ENCODE measurements around the gene RBMS3. TPM values are rescaled to one million over a fixed set of nuclear protein-coding genes. Genes with fewer than 3 reads are reported as not detected.

Gene RBMS3
- total RNA-seq, 1 donor, result 2.1 TPM

DNA sequence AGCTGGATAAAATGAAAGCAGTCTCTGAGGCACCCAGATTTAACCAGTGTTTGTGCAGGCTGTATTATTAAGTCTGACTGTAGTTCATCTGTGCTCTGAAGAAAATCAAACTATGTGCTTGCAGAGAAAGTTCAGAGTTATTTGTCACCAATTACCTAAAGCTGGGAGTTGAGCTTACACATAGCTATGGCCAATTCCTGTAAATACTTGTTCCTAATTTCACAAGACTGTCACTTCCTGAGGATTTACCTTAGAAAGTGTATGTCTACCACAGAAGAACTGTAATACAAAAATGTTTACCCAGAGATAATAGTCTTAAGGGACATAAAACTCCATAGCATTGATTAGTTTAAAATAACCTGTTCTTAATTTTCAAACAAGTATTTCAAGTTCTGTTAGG is 697.2 kb downstream of the RBMS3 start:
- Histone ChIP-seq H3K27me3 (ENCODE audit: insufficient read depth, low read length) (no peaks in the 10 kb centered on the region), H3K9me3 (ENCODE audit: low read depth, low read length) (no peaks in the 10 kb centered on the region), H3K4me1 (ENCODE audit: insufficient read depth, low read length) (no peaks in the 10 kb centered on the region), H3K4me3 (ENCODE audit: low read length) (no peak overlapping the region)

DNA sequence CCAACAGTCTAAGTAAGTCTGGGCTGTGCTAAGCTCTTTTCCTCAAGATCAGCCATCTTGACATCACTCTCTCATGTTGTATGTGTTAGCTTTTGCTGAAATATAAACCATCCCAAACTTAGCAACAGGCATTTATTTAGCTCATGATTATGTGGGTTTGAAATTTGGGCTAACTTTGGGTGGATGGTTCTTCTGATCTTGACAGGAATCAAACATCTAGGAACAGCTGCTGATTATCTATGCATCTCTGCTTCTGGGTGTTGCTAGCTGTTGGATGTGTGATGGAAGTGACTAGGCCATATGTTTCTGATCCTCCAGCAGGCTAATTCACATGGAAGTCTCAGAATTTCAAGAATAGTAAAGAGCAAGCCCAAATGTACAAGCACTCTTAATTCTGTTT is 710.3 kb downstream of the RBMS3 start:
- H3K4me1 ChIP-seq (ENCODE audit: insufficient read depth, low read length), result no peaks in the 10 kb centered on the region
- H3K27me3 ChIP-seq (ENCODE audit: insufficient read depth, low read length), result no peaks in the 10 kb centered on the region
- no peaks in the 10 kb centered on the region for H3K9me3 ChIP-seq (ENCODE audit: low read depth, low read length)
- H3K4me3 ChIP-seq (ENCODE audit: low read length), result no peak overlapping the region

DNA sequence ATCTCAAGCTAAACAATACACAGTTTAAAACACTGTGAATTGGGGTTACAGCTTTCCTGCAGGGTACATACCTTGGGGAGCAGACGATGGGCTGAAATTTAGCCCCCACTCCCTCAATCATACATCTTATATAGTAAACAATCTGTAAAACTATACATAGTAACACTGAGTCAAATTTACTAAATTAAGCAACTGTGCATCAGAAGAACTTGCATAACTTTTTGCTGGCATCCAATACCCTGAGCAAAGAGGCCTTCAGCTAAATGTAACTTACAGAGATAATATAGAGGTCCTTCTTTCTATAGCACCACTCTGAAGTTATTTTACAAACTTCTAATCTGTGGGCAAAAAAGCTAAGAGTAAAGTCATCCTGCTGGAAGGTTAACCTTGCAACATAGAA is 721.9 kb downstream of the RBMS3 start:
- no peaks in the 10 kb centered on the region for H3K4me1 ChIP-seq (ENCODE audit: insufficient read depth, low read length)
- no peak overlapping the region for H3K4me3 ChIP-seq (ENCODE audit: low read length)
- no peaks in the 10 kb centered on the region for H3K9me3 ChIP-seq (ENCODE audit: low read depth, low read length)

DNA sequence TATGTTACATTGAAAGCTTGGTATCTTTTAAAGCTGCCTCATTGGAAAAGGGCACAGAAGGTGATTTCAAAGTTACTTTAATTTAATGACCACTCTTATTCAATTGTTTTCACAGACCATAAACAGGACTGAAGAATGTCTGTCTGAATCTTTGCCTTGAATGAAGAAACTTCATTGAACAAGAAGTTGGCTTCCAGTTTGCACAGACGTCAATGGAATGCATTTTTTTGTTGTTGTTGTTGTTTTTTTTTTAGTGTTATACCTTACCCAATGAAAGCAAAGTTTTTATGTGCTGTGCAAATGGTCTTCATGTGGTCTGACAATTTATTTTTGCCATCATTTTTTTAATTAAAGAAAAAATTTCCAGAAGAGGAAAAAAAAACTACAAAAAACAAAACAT is 722.9 kb downstream of the RBMS3 start:
- no peaks in the 10 kb centered on the region for H3K27me3 ChIP-seq (ENCODE audit: insufficient read depth, low read length)
- H3K4me3 ChIP-seq (ENCODE audit: low read length), result no peak overlapping the region
- H3K9me3 ChIP-seq (ENCODE audit: low read depth, low read length), result no peaks in the 10 kb centered on the region
- no peaks in the 10 kb centered on the region for H3K4me1 ChIP-seq (ENCODE audit: insufficient read depth, low read length)

More for the DNA sequence above, 721.9 kb downstream of the RBMS3 start:
- H3K27me3 ChIP-seq (ENCODE audit: insufficient read depth, low read length), result no peaks in the 10 kb centered on the region

DNA sequence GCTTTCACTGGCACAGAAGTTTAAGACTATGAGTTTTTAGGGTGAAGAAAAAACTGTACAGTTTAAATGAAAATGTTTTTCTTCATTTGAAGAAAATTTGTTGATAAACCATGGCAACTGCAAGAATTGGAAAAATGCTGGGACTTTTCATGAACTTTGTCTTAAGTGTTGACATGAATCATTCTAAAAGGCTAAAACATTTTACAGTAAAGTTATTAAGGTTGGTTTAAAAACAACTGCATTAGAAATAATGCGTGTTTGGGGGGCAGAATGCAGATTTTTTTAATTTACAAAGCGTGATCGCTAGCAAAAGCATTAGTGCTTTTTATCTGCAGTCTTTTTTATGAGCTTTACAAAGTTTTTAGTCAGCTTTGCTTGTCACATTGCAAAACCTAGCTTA is 723.6 kb downstream of the RBMS3 start:
- H3K4me3 ChIP-seq (ENCODE audit: low read length), result no peak overlapping the region

DNA sequence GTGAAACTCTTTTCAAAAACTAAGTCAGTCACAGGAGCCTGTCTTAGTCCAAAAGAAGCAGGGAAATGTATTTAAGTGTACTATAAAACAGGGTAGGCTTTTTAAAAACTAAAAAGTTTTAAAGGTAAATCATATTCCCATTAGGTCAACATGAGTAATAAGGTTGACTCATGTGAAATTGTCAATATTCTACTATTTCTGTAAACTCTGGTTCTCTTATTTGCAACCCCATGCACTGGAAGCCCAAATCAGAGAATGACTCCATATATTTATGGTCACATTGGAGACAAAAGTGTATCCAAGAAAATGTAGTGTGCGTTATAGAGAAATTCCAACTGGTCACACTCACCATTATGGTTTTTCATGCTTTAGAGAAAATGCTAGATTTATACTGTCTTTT is 725.2 kb downstream of the RBMS3 start:
- no peaks in the 10 kb centered on the region for H3K27me3 ChIP-seq (ENCODE audit: insufficient read depth, low read length)
- no peaks in the 10 kb centered on the region for H3K4me1 ChIP-seq (ENCODE audit: insufficient read depth, low read length)
- no peaks in the 10 kb centered on the region for H3K9me3 ChIP-seq (ENCODE audit: low read depth, low read length)
- no peak overlapping the region for H3K4me3 ChIP-seq (ENCODE audit: low read length)

More for the DNA sequence above, 723.6 kb downstream of the RBMS3 start:
- H3K9me3 ChIP-seq (ENCODE audit: low read depth, low read length), result no peaks in the 10 kb centered on the region
- H3K27me3 ChIP-seq (ENCODE audit: insufficient read depth, low read length), result no peaks in the 10 kb centered on the region
- H3K4me1 ChIP-seq (ENCODE audit: insufficient read depth, low read length), result no peaks in the 10 kb centered on the region

DNA sequence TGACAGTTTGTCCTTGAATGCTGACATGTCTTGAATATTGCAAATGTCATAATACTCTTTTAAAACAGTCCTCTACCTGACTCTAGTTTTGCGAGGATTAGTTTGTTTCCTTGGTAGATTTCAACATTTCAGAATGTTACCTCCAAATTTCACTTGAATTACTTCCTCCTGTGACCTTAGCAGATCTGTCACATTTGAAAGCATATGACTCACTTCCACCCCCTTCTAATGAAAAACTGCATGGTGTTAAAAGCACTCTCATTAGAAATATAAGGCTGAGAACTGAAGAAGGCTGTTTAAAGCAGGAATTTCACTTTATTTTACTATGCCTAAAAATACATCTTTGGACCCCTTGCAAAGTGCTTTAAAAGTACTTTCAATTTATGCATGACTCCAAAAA is 726.8 kb downstream of the RBMS3 start:
- Histone ChIP-seq H3K4me3 (ENCODE audit: low read length) (no peak overlapping the region), H3K9me3 (ENCODE audit: low read depth, low read length) (no peaks in the 10 kb centered on the region), H3K27me3 (ENCODE audit: insufficient read depth, low read length) (no peaks in the 10 kb centered on the region), H3K4me1 (ENCODE audit: insufficient read depth, low read length) (no peaks in the 10 kb centered on the region)

DNA sequence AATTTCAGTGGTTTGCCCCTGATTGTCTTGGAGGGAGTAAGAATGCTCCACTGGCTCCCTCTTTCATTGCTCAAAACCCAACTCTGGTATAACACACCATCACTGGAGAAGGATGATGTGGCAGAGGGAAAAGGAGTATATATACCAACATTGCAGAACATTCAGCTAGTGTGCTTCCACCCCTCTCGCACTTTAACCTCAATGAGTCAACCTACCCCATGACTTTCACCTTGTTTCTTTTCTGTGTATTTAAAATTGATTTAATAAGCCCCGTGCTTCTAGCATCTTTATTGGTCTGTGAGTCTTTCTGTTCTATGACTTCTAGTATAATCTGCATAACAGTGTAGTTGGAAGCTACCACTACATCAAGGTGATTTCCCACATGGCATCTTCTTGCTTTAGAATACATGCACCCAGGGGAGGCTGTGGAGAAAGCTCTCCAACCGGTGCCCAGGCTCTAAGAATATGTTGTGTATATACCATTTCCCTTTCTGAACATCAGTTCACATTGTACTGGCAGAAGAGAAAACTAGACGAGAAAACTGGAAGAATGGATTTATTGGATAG is 730.4 kb downstream of the RBMS3 start:
- no peaks in the 10 kb centered on the region for H3K4me1 ChIP-seq (ENCODE audit: insufficient read depth, low read length)
- no peaks in the 10 kb centered on the region for H3K27me3 ChIP-seq (ENCODE audit: insufficient read depth, low read length)
- H3K9me3 ChIP-seq (ENCODE audit: low read depth, low read length), result no peaks in the 10 kb centered on the region
- H3K4me3 ChIP-seq (ENCODE audit: low read length), result no peak overlapping the region

DNA sequence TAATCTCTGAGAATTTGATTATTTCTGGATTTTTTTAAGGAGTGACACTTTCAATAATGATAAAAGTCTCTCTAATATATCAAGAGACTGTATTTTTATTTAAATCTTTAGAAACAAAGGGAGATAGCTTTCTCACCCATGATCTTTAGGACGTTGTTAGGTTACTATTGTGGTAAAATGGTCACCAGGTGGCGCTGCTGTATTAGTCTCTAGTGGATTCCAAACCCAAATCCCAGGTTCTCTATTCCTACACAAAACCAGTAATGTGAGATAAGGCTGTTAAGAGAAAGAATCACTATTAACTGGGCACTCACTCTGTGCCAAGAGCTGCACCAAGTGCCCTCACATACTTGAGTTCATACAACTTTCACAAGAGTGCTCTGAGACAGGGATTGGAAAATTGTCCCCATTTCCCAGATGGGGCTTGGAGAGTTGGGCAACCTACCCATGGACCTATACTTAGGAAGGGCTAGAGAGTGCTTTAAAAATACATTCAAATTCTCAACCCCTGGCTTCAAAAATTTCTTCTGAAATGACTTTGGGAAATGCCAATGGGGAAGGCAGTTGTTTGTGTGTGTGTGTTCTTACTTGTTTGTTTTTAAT is 732.2 kb downstream of the RBMS3 start:
- Histone ChIP-seq H3K9me3 (ENCODE audit: low read depth, low read length) (no peaks in the 10 kb centered on the region), H3K27me3 (ENCODE audit: insufficient read depth, low read length) (no peaks in the 10 kb centered on the region), H3K4me1 (ENCODE audit: insufficient read depth, low read length) (no peaks in the 10 kb centered on the region), H3K4me3 (ENCODE audit: low read length) (no peak overlapping the region)

DNA sequence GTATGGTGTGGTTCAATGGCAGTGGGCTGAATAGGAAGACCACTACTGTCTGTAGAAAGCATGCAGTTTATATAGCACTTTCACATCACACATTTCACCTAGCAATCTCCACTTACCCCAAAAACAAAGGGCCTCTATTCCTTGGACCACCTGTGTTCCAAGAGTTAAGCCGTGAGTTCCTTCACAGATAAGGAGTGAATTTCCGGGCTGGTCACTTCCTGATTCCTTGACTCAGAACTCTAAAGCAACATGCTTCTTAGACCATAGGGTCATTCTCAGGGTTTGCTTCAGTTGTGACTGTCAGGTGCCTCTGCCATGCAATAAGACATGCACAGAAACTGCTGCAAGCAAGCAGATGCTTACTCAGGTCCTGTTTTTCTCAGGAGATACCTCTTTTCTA is 737.0 kb downstream of the RBMS3 start:
- no peak overlapping the region for H3K4me3 ChIP-seq (ENCODE audit: low read length)
- H3K4me1 ChIP-seq (ENCODE audit: insufficient read depth, low read length), result no peaks in the 10 kb centered on the region
- H3K9me3 ChIP-seq (ENCODE audit: low read depth, low read length), result no peaks in the 10 kb centered on the region
- no peaks in the 10 kb centered on the region for H3K27me3 ChIP-seq (ENCODE audit: insufficient read depth, low read length)

DNA sequence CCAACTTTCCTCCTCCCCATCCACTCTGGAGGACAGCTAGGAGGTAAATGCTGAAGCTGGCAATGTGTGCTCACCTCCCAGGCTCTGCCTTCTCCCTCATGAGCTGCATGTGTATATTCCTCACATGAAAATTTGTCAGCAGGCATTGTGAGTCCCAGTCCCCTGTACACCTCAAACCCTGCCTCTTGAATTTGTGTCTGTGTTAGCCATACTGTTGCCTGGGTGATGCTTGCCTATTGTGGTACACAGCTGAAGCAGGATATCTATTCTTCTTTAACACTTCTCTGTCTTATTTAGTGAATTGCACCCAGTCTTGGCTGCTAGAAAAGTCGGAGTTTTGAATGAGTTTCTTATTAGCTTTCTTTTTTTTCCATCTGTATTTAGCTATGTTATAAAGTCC is 739.5 kb downstream of the RBMS3 start:
- Histone ChIP-seq H3K9me3 (ENCODE audit: low read depth, low read length) (no peaks in the 10 kb centered on the region), H3K4me1 (ENCODE audit: insufficient read depth, low read length) (no peaks in the 10 kb centered on the region), H3K27me3 (ENCODE audit: insufficient read depth, low read length) (no peaks in the 10 kb centered on the region), H3K4me3 (ENCODE audit: low read length) (no peak overlapping the region)

DNA sequence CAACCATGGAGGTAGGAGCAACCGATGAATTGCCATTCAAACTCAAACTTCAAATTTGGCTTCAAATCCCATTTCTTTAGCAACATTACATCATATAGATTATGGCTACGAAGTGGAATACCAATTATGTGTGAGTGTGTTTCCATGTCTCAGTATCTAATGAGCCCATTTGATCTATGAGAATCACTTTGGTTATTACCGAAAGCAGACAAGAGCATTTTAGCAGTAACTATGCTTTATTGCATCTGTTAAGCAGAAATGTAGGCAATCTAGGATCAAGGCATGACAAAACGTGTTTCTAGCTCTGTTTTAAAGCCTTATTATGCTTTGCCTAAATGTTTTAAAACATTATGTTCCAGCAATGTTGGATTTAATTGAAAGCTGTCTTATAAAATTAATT is 743.6 kb downstream of the RBMS3 start:
- Histone ChIP-seq H3K27me3 (ENCODE audit: insufficient read depth, low read length) (no peaks in the 10 kb centered on the region), H3K9me3 (ENCODE audit: low read depth, low read length) (no peaks in the 10 kb centered on the region), H3K4me3 (ENCODE audit: low read length) (no peak overlapping the region), H3K4me1 (ENCODE audit: insufficient read depth, low read length) (no peaks in the 10 kb centered on the region)

DNA sequence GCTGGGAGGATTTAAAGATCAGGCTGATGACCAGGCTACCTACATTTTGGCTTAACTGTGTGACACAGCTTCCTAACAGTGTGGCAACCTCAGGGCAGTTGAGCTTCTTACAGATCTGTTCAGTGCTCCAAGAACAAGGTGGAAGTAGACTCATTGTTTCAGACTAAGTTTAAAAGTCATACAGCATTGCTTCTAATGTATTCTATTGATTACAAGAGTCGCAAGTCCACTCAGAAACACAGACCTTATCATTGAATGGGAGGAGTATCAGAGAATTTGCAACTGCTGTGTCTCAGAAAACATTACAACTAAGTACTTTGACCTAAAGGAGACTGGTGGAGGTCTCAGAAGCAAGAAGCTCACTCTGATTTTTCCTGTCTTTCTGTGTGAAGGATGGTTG is 746.0 kb downstream of the RBMS3 start:
- Histone ChIP-seq H3K9me3 (ENCODE audit: low read depth, low read length) (no peaks in the 10 kb centered on the region), H3K27me3 (ENCODE audit: insufficient read depth, low read length) (no peaks in the 10 kb centered on the region), H3K4me3 (ENCODE audit: low read length) (no peak overlapping the region), H3K4me1 (ENCODE audit: insufficient read depth, low read length) (no peaks in the 10 kb centered on the region)

DNA sequence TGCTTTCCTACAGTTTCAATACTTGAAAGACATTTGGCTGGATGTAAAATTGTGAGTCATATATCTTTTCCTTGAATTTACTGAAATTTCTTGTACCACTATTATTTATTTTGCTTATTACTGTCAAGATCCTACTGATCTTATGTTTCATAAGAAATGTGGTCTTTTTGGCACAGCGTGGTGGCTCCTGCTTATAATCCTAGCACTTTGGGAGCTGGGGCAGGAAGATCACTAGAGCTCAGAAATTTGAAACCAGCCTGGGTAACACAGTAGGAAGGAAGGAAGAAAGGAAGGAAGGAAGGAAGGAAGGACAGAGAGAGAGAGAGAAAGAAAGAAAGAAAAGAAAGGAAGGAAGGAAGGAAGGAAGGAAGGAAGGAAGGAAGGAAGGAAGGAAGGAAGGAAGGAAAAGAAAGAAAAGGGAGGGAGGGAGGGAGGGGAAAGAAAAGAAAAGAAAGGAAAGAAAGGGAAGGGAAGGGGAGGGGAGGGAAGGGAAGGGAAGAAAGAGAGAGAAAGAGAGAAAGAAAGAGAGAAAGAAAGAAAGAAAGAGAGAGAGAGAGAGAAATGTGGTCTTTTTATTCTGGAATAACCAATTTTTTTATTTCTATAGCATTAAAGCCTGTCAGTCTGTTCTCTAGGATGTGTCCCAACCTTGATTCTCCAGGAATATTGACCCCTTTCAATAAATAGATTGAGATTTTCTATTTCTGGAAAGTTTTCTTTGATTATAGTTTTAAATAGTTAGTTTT is 753.5 kb downstream of the RBMS3 start:
- H3K27me3 ChIP-seq (ENCODE audit: insufficient read depth, low read length), result no peaks in the 10 kb centered on the region
- no peaks in the 10 kb centered on the region for H3K9me3 ChIP-seq (ENCODE audit: low read depth, low read length)
- no peak overlapping the region for H3K4me3 ChIP-seq (ENCODE audit: low read length)
- no peaks in the 10 kb centered on the region for H3K4me1 ChIP-seq (ENCODE audit: insufficient read depth, low read length)

DNA sequence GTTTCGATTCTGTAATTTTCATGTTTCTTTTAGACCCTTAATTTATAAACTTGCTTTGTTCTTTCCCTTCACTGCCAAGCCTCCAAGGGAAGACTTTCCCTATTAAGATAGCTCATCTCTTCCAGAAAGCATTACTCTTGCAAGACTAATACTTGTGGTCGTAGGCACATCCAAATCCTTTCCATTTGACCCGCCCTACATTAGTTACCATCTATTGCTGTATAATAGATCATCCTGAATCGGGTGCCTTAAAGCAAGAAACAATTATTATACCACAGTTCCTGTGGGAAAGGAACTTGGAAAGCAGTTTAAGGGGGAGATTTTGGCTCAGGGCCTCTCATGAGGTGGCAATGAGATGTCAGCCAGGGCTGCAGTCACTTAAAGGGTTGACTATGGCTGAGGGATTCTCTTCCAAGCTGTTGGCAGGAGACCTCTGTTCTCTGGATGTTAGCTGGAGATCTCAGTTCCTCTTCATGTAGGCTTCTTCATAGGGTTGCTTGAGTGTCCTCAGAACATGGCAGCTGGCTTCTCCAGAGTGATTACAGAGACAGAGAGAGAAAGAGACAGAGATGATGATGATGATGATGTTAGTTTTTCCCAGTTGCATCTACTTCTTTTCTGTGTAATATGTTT is 755.2 kb downstream of the RBMS3 start:
- Histone ChIP-seq H3K4me3 (ENCODE audit: low read length) (no peak overlapping the region), H3K27me3 (ENCODE audit: insufficient read depth, low read length) (no peaks in the 10 kb centered on the region), H3K9me3 (ENCODE audit: low read depth, low read length) (no peaks in the 10 kb centered on the region), H3K4me1 (ENCODE audit: insufficient read depth, low read length) (peaks cover 14% of the 10 kb centered on the region)
